ENCODE data around the gene TMOD3. TPM values are rescaled to one million over a fixed set of nuclear protein-coding genes. Genes with fewer than 3 reads are reported as not detected.

Gene TMOD3
- total RNA-seq, 2 donors from 2014 or later = 18.7 to 19.7 TPM

GRCh38 chr15:51889486-51889885 is 60.0 kb downstream of the TMOD3 start:
- Histone ChIP-seq H3K27me3 (no peaks in the 10 kb centered on the region), H3K27ac (no peak overlapping the region), H3K36me3 (no peaks in the 10 kb centered on the region), H3K9me3 (no peaks in the 10 kb centered on the region), H3K4me3 (no peak overlapping the region), H3K4me1 (peaks cover 0 to 5% of the 10 kb centered on the region in 2 donors)
- TF ChIP-seq, protein P1, sequence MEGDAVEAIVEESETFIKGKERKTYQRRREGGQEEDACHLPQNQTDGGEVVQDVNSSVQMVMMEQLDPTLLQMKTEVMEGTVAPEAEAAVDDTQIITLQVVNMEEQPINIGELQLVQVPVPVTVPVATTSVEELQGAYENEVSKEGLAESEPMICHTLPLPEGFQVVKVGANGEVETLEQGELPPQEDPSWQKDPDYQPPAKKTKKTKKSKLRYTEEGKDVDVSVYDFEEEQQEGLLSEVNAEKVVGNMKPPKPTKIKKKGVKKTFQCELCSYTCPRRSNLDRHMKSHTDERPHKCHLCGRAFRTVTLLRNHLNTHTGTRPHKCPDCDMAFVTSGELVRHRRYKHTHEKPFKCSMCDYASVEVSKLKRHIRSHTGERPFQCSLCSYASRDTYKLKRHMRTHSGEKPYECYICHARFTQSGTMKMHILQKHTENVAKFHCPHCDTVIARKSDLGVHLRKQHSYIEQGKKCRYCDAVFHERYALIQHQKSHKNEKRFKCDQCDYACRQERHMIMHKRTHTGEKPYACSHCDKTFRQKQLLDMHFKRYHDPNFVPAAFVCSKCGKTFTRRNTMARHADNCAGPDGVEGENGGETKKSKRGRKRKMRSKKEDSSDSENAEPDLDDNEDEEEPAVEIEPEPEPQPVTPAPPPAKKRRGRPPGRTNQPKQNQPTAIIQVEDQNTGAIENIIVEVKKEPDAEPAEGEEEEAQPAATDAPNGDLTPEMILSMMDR (IDR thresholded peaks at IDR 0.05) = no peak
- no peak for DNase-seq (ENCODE audit: low spot score)

GRCh38 chr15:51904421-51904820 is 75.0 kb downstream of the TMOD3 start:
- H3K9me3 ChIP-seq = no peaks in the 10 kb centered on the region
- no peak for DNase-seq (ENCODE audit: low spot score)
- no peak overlapping the region for H3K27ac ChIP-seq
- TF ChIP-seq, protein P1 (IDR thresholded peaks at IDR 0.05) = no peak
- no peaks in the 10 kb centered on the region for H3K27me3 ChIP-seq
- no peaks in the 10 kb centered on the region for H3K4me1 ChIP-seq
- peaks cover 36% of the 10 kb centered on the region for H3K36me3 ChIP-seq
- no peak overlapping the region for H3K4me3 ChIP-seq

- H3K36me3 ChIP-seq = peaks cover 32% of the 10 kb centered on the region
- no peak overlapping the region for H3K4me3 ChIP-seq
- H3K27me3 ChIP-seq = no peaks in the 10 kb centered on the region
- no peak for DNase-seq (ENCODE audit: low spot score)
- no peak overlapping the region for H3K27ac ChIP-seq
- TF ChIP-seq, protein P1 (IDR thresholded peaks at IDR 0.05) = no peak
- no peaks in the 10 kb centered on the region for H3K4me1 ChIP-seq
- no peaks in the 10 kb centered on the region for H3K9me3 ChIP-seq
Measured at GRCh38 chr15:51904931-51905330, 75.5 kb downstream of the TMOD3 start.

GRCh38 chr15:51907136-51907862 is 77.8 kb downstream of the TMOD3 start:
- Histone ChIP-seq H3K4me3 (no peak overlapping the region), H3K36me3 (peaks cover 12% of the 10 kb centered on the region)
- TF ChIP-seq, protein P1 (IDR thresholded peaks at IDR 0.05) = no peak

DNA sequence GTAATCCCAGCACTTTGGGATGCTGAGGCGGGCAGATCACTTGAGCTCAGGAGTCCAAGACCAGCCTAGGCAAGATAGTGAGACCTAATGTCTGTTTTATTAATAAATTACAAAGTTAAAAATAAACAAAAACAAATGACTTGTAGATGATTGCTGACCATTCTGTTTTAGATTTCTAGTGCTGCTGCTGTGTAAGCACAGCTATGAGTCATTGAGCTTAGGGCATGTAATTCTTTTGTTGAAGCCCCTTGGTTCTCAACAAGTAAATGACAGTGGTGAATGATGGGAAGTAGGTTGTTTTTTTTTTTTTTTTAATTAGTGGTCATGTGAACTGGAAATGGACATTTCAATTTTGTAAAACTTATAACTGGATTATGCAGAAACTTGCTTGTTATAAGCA is 78.9 kb downstream of the TMOD3 start:
- peaks cover 6% of the 10 kb centered on the region for H3K36me3 ChIP-seq
- TF ChIP-seq, protein P1 (IDR thresholded peaks at IDR 0.05) = no peak
- no peaks in the 10 kb centered on the region for H3K27me3 ChIP-seq
- DNase-seq (ENCODE audit: low spot score) = no peak
- no peak overlapping the region for H3K4me3 ChIP-seq
- no peak overlapping the region for H3K27ac ChIP-seq
- no peaks in the 10 kb centered on the region for H3K4me1 ChIP-seq
- H3K9me3 ChIP-seq = no peaks in the 10 kb centered on the region

More at GRCh38 chr15:51907136-51907862, 77.8 kb downstream of the TMOD3 start:
- no peak overlapping the region for H3K27ac ChIP-seq
- no peaks in the 10 kb centered on the region for H3K9me3 ChIP-seq
- no peak for DNase-seq (ENCODE audit: low spot score)
- H3K27me3 ChIP-seq = no peaks in the 10 kb centered on the region
- H3K4me1 ChIP-seq = no peaks in the 10 kb centered on the region

DNA sequence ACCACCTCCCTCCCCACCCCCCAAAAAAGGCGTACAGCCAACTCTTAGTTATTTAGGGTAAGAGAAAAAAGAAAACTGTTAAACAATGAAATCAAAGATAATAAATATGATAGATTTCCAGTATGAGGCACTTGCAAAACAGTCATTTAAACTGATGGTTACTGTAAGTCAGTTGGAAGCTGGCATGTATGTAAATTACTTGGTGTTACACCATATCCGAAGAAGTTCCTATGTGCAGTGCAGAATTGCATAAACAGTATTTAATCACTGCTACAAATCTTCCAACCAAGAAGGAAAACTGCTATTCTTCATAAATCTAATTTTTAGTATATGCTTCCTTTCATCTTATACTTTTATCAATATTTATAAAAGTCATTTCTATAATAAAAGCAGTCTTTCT is 80.1 kb downstream of the TMOD3 start:
- Histone ChIP-seq H3K4me1 (no peaks in the 10 kb centered on the region), H3K9me3 (no peaks in the 10 kb centered on the region), H3K36me3 (peaks cover 6% of the 10 kb centered on the region), H3K27ac (no peak overlapping the region), H3K27me3 (no peaks in the 10 kb centered on the region), H3K4me3 (no peak overlapping the region)
- TF ChIP-seq, protein P1 (IDR thresholded peaks at IDR 0.05) = no peak
- no peak for DNase-seq (ENCODE audit: low spot score)

Measured in right atrium auricular region (tissue), 2 donors.